Measurements from ENCODE around the gene TIMM22. TPM values are rescaled to one million over a fixed set of nuclear protein-coding genes. Genes with fewer than 3 reads are reported as not detected.
A peak's percentile ranks its signal among the peaks of the same experiment; 100 is the strongest.

TIMM22 gene
- polyA plus RNA-seq, 3 donors: 3.2 to 13.6 (median 13.1) TPM

DNA sequence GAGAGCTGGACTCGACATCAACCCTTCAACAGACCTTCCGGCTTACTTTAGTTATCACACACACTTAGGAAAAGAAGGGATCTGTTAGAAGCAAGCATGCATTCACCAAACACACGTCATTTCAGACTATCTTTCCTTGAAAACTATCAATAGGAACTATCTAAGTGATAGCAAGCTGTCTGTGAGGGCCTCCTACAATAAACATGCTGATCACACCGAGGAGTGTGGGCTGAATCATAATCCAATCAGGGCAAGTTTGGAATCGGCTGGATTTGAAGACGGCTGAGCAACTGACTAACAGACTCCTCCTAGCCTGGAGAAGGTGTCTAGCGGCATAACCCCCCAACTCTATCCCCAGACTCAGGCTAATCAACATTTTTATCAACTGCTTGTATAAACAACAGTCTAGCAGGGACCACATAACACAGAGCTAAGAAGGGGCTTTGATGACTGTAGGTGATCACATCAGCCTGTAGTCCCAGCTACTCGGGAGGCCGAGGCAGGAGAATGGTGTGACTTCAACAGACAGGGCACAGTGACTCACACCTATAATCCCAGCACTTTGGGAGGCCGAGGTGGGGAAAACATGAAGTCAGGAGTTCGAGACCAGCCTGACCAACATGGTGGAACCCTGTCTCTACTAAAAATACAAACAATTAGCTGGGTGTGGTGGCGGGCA, 31.5 kb upstream of the TIMM22 start:
- Histone ChIP-seq H3K27ac (ENCODE audit: low read depth in 1 of 2, low read length in 2 of 2) (no peak overlapping the region), H3K4me1 (ENCODE audit: control insufficient read depth in 1 of 2, insufficient read depth in 2 of 2, low read length in 2 of 2) (no peaks in the 10 kb centered on the region), H2AFZ (ENCODE audit: insufficient read depth, low read depth, low read length, poor library complexity, severe bottlenecking) (no peak overlapping the region), H3K9me3 (replicated peaks in 1 of 2; ENCODE audit: control insufficient read depth in 1 of 2, insufficient read depth in 1 of 2, low read length in 2 of 2) (no peaks in the 10 kb centered on the region), H3K36me3 (replicated peaks in 1 of 2; ENCODE audit: control insufficient read depth in 1 of 2, insufficient read depth in 2 of 2, low read length in 2 of 2) (no peaks in the 10 kb centered on the region), H3K79me2 (ENCODE audit: insufficient read depth, low read length) (no peaks in the 10 kb centered on the region), H3K4me2 (replicated peaks; ENCODE audit: extremely low read depth, low read length, poor library complexity, severe bottlenecking) (no peak overlapping the region), H3K9ac (ENCODE audit: insufficient read depth, low read length, poor library complexity, severe bottlenecking) (no peak overlapping the region), H3K4me3 (replicated peaks in 1 of 3; ENCODE audit: low read depth in 2 of 3, low read length in 3 of 3) (no peak overlapping the region), H4K20me1 (ENCODE audit: insufficient read depth, low read length) (no peaks in the 10 kb centered on the region), H3K27me3 (ENCODE audit: control insufficient read depth in 2 of 2, insufficient read depth in 2 of 2, low read length in 2 of 2) (peaks cover 0 to 29% of the 10 kb centered on the region in 2 donors)
- Mint-ChIP-seq H3K27me3 (ENCODE audit: low read depth in 3 of 3) (peaks cover 29 to 43% (median 42%) of the 10 kb centered on the region in 3 donors), H3K9me3 (no peaks in the 10 kb centered on the region), H3K4me1 (peaks cover 1% of the 10 kb centered on the region), H3K4me3 (no peak overlapping the region), H3K27ac (no peak overlapping the region), H3K36me3 (no peaks in the 10 kb centered on the region)
- no CpG with 5 or more reads among the region's 12 CpGs for WGBS (ENCODE audit: insufficient coverage)
- TF ChIP-seq, protein P1, sequence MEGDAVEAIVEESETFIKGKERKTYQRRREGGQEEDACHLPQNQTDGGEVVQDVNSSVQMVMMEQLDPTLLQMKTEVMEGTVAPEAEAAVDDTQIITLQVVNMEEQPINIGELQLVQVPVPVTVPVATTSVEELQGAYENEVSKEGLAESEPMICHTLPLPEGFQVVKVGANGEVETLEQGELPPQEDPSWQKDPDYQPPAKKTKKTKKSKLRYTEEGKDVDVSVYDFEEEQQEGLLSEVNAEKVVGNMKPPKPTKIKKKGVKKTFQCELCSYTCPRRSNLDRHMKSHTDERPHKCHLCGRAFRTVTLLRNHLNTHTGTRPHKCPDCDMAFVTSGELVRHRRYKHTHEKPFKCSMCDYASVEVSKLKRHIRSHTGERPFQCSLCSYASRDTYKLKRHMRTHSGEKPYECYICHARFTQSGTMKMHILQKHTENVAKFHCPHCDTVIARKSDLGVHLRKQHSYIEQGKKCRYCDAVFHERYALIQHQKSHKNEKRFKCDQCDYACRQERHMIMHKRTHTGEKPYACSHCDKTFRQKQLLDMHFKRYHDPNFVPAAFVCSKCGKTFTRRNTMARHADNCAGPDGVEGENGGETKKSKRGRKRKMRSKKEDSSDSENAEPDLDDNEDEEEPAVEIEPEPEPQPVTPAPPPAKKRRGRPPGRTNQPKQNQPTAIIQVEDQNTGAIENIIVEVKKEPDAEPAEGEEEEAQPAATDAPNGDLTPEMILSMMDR (IDR thresholded peaks at IDR 0.05): no peak
- DNase-seq: no peak
- intact Hi-C loops (cut with micrococcal nuclease): no loop called here

DNA sequence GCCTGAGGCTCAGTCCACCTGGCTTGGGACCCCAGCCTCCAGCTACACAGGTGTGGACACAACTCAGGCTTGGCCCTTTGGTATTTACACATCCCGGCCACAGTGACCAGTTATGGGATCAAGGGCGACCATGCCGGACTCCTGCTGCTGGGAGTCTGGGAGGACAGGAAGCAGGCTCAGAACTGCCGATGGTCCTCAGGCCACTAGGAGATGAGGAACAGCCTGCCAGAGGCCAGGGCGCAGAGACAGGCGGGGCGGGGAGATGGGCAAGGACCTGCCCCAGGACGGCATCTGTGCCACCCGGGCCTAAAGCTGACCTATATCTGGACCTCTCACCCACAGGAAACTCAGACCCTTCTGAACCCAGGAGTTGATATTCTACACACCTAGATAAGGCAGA, 29.8 kb upstream of the TIMM22 start:
- Histone ChIP-seq H3K4me3 (replicated peaks in 1 of 3; ENCODE audit: low read depth in 2 of 3, low read length in 3 of 3) (no peak overlapping the region), H2AFZ (ENCODE audit: insufficient read depth, low read depth, low read length, poor library complexity, severe bottlenecking) (no peak overlapping the region), H3K79me2 (ENCODE audit: insufficient read depth, low read length) (no peaks in the 10 kb centered on the region), H3K27ac (ENCODE audit: low read depth in 1 of 2, low read length in 2 of 2) (no peak overlapping the region), H3K9me3 (replicated peaks in 1 of 2; ENCODE audit: control insufficient read depth in 1 of 2, insufficient read depth in 1 of 2, low read length in 2 of 2) (no peaks in the 10 kb centered on the region), H3K4me2 (replicated peaks; ENCODE audit: extremely low read depth, low read length, poor library complexity, severe bottlenecking) (no peak overlapping the region), H4K20me1 (ENCODE audit: insufficient read depth, low read length) (no peaks in the 10 kb centered on the region), H3K4me1 (ENCODE audit: control insufficient read depth in 1 of 2, insufficient read depth in 2 of 2, low read length in 2 of 2) (no peaks in the 10 kb centered on the region), H3K27me3 (ENCODE audit: control insufficient read depth in 2 of 2, insufficient read depth in 2 of 2, low read length in 2 of 2) (peaks cover 0 to 30% of the 10 kb centered on the region in 2 donors), H3K9ac (ENCODE audit: insufficient read depth, low read length, poor library complexity, severe bottlenecking) (no peak overlapping the region), H3K36me3 (replicated peaks in 1 of 2; ENCODE audit: control insufficient read depth in 1 of 2, insufficient read depth in 2 of 2, low read length in 2 of 2) (no peaks in the 10 kb centered on the region)
- TF ChIP-seq, protein P1 (IDR thresholded peaks at IDR 0.05): no peak
- no peak for DNase-seq
- Mint-ChIP-seq H3K27me3 (ENCODE audit: low read depth in 3 of 3) (peaks cover 33 to 48% (median 48%) of the 10 kb centered on the region in 3 donors), H3K9me3 (no peaks in the 10 kb centered on the region), H3K4me3 (no peak overlapping the region), H3K36me3 (no peaks in the 10 kb centered on the region), H3K27ac (peak overlapping the region in 1 of 7 donors; percentile 0), H3K4me1 (peaks cover 1% of the 10 kb centered on the region)
- intact Hi-C loops (cut with micrococcal nuclease): no loop called here
- 95% methylated on average over 4 of the region's 9 CpGs for WGBS (ENCODE audit: insufficient coverage)
